GM23248 (cell line): Measurements from ENCODE around the gene CYP2C18. TPM values are rescaled to one million over a fixed set of nuclear protein-coding genes. Genes with fewer than 3 reads are reported as not detected.
"Not testable (repeated sequence)": the region's sequence is repeated elsewhere in the genome, so short reads cannot be mapped to it uniquely, and the experiment has no call there.

Source experiments
- DNase-seq: peaks from one replicate; pipeline ENCODE4 v3.0.0-alpha.2; 2015
- H2AFZ ChIP-seq: fragments of 200-600 bp; sonication (generic); 2 replicates; pipeline ENCODE4 v1.6.1; 2016; ENCODE audit warnings: antibody characterized with exemption
- H3F3A ChIP-seq: fragments of 200-600 bp; sonication (generic); 2 replicates; pipeline ENCODE4 v1.6.1; 2016; ENCODE audit warnings: mild to moderate bottlenecking, antibody characterized with exemption, mixed run types; ENCODE audit not compliant: insufficient read depth
- H3K27ac ChIP-seq: fragments of 200-600 bp; sonication (generic); 2 replicates; pipeline ENCODE4 v1.5.1; 2016; ENCODE audit warnings: mild to moderate bottlenecking
- H3K27me3 ChIP-seq: fragments of 200-600 bp; sonication (generic); replicated peaks from 2 replicates; pipeline ENCODE4 v1.6.1; 2016; ENCODE audit warnings: mild to moderate bottlenecking; ENCODE audit not compliant: insufficient read depth
- H3K36me3 ChIP-seq: fragments of 200-600 bp; sonication (generic); 2 replicates; pipeline ENCODE4 v1.6.1; 2016; ENCODE audit warnings: low read depth, mild to moderate bottlenecking
- H3K4me1 ChIP-seq: fragments of 200-600 bp; sonication (generic); 2 replicates; pipeline ENCODE4 v1.6.1; 2016; ENCODE audit warnings: mild to moderate bottlenecking; ENCODE audit not compliant: insufficient read depth
- H3K4me2 ChIP-seq: fragments of 200-600 bp; sonication (generic); one replicate; pipeline ENCODE4 v1.6.1; 2016; ENCODE audit warnings: mild to moderate bottlenecking; ENCODE audit not compliant: unreplicated experiment
- H3K4me3 ChIP-seq: fragments of 200-600 bp; sonication (generic); 2 replicates; pipeline ENCODE4 v1.5.1; 2016; ENCODE audit warnings: mild to moderate bottlenecking
- H3K79me2 ChIP-seq: fragments of 200-600 bp; sonication (generic); 2 replicates; pipeline ENCODE4 v1.6.1; 2016; ENCODE audit warnings: mild to moderate bottlenecking; ENCODE audit not compliant: insufficient read depth
- H3K9ac ChIP-seq: fragments of 200-600 bp; sonication (generic); 2 replicates; pipeline ENCODE4 v1.6.1; 2016; ENCODE audit warnings: mild to moderate bottlenecking
- H3K9me2 ChIP-seq: fragments of 200-600 bp; sonication (generic); 2 replicates; pipeline ENCODE4 v1.6.1; 2016; ENCODE audit warnings: mixed run types, mild to moderate bottlenecking, moderate library complexity; ENCODE audit not compliant: insufficient read depth
- H3K9me3 ChIP-seq: fragments of 200-600 bp; sonication (generic); one replicate; pipeline ENCODE4 v1.6.1; 2017; ENCODE audit warnings: low read depth
- H4K20me1 ChIP-seq: fragments of 200-600 bp; sonication (generic); 2 replicates; pipeline ENCODE4 v1.6.0; 2016; ENCODE audit not compliant: insufficient read depth
- EZH2 ChIP-seq: fragments of 200-600 bp; sonication (generic); IDR thresholded peaks from 2 replicates; pipeline ENCODE4 v1.6.1; 2018; ENCODE audit warnings: antibody characterized with exemption, mild to moderate bottlenecking; ENCODE audit not compliant: insufficient read depth, poor library complexity, severe bottlenecking
- EZH2phosphoT487 ChIP-seq: fragments of 200-600 bp; sonication (generic); IDR thresholded peaks from 2 replicates; pipeline ENCODE4 v1.6.1; 2018; ENCODE audit warnings: antibody characterized with exemption, moderate library complexity, mild to moderate bottlenecking, low read depth; ENCODE audit not compliant: insufficient read depth
- WGBS, 2 experiments: methylation state at CpG; one replicate each; pipeline ENCODE4 v1.1.6; 2015 to 2017; ENCODE audit warnings: low lambda C conversion rate in 2 of 2, low coverage in 1 of 2; ENCODE audit errors: missing lambda C conversion rate in 2 of 2; 5-methylcytosine and 5-hydroxymethylcytosine counted together
- in situ Hi-C: fragments of 300-500 bp; cut with MboI; formaldehyde crosslinking; loops from 2 replicates; pipeline ENCODE4 v1.15.0; 2020
- polyA plus RNA-seq: library from polyadenylated mRNA; unstranded; fragments of >200 nt; fragmentation: Nextera tagmentation; extraction: Ambion mirVana; gene quantifications from 2 replicates; pipeline ENCODE4 v1.2.1, GENCODE V29; 2016
- total RNA-seq: library from RNA; depleted of rRNA; stranded (reverse); fragments of >200 nt; shearing (Covaris generic); gene quantifications from 2 replicates; pipeline ENCODE4 v1.2.3, GENCODE V29; 2014; rRNA removed

Gene CYP2C18
- total RNA-seq (not detected in 2 replicates), polyA plus RNA-seq (not detected in 2 replicates)

- Histone ChIP-seq H4K20me1 (no peaks in the 10 kb centered on the region), H3K4me3 (no peak within 1 kb of the TSS), H2AFZ (no peak within 1 kb of the TSS), H3K36me3 (no peaks in the 10 kb centered on the region), H3F3A (no peaks in the 10 kb centered on the region), H3K9me2 (no peaks in the 10 kb centered on the region), H3K9ac (no peak within 1 kb of the TSS), H3K27ac (no peak within 1 kb of the TSS), H3K79me2 (no peaks in the 10 kb centered on the region), H3K4me1 (no peaks in the 10 kb centered on the region), H3K9me3 (no peaks in the 10 kb centered on the region), H3K4me2 (no peak within 1 kb of the TSS), H3K27me3 (no peaks in the 10 kb centered on the region)
- no peak for DNase-seq
- TF ChIP-seq EZH2 (no peak), EZH2phosphoT487 (no peak)
- 40 to 45% methylated on average over 10 of the region's 10 CpGs for WGBS, 2 experiments
- in situ Hi-C loops = no loop called here
These were observed at the start of gene CYP2C18 for GRCh38 chr10:94683214-94684054. Gene CYP2C18 (plus strand): TSS chr10:94683729. CDS start chr10:94683820, 91 bp downstream.

DNA sequence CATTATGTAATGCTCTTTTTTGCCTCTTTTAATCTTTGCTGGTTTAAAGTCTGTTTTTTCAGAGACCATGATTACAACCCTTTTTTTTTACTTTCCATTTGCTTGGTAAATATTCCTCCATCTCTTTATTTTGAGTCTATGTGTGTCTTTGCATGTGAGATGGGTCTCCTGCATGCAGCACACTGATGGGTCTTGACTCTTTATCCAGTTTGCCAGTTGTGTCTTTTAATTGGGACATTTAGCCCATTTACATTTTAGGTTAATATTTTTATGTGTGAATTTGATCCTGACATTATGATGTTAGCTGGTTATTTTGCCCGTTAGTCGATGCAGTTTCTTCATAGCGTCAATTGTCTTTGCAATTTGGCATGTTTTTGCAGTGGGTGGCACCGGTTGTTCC, 45.4 kb upstream of the CYP2C18 start:
- H3K27ac ChIP-seq, H3K36me3 ChIP-seq, H3K4me1 ChIP-seq, H3K9ac ChIP-seq, H3K9me3 ChIP-seq, H3K9me2 ChIP-seq, H3F3A ChIP-seq, H3K79me2 ChIP-seq, H2AFZ ChIP-seq, H3K4me2 ChIP-seq, DNase-seq, H4K20me1 ChIP-seq, H3K4me3 ChIP-seq, H3K27me3 ChIP-seq: not testable (repeated sequence)
- in situ Hi-C loops = loop anchor here (25.0 kb wide), 1 partner anchor 974 kb away; no protein-coding TSS in a partner anchor
- 76 to 80% methylated on average over 4 of the region's 4 CpGs for WGBS, 2 experiments

DNA sequence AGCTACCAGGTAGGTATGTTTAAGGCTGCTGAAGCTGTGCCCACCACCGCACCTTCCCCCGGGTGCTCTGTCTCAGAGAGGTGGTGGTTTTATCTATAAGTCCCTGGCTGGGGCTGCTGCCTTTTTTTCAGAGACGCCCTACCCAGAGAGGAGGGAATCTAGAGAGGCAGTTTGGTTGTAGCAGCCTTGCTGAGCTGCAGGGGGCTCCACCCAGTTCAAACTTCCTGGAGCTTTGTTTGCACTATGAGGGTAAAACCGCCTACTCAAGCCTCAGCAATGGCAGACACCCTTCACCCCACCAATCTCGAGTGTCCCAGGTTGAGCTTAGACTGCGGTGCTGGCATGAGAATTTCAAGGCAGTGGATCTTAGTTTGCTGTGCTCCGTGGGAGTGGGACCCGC, 43.6 kb upstream of the CYP2C18 start:
- Histone ChIP-seq H3K27ac (no peak overlapping the region), H3K9ac (no peak overlapping the region), H2AFZ (no peak overlapping the region), H3K9me3 (no peaks in the 10 kb centered on the region), H3K36me3 (no peaks in the 10 kb centered on the region), H3K4me2 (no peak overlapping the region), H3K4me1 (no peaks in the 10 kb centered on the region), H3K27me3 (no peaks in the 10 kb centered on the region), H4K20me1 (no peaks in the 10 kb centered on the region), H3K4me3 (no peak overlapping the region), H3K9me2 (no peaks in the 10 kb centered on the region), H3F3A (no peaks in the 10 kb centered on the region), H3K79me2 (no peaks in the 10 kb centered on the region)
- 63 to 70% methylated on average over 8 of the region's 8 CpGs for WGBS, 2 experiments
- in situ Hi-C loops = loop anchor here (25.0 kb wide), 1 partner anchor 972 kb away; no protein-coding TSS in a partner anchor
- DNase-seq = no peak
- no peak for TF ChIP-seq EZH2phosphoT487
- TF ChIP-seq EZH2 = no peak

DNA sequence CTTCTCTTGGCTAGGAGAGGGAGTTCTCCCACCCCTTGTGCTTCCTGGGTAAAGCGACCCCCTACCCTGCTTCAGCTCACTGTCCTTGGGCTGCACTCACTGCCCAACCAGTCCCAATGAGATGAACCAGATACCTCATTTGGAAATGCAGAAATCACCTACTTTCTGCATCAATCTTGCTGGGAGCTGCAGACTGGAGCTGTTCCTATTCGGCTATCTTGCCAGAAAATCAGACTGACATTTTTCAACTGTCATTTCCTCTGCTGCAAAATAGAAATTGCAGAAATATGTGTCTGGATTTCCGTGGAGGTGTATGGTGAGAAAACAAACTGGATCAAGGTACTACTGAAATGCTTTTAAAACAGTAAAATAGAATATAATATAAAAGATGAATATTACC, 43.0 kb upstream of the CYP2C18 start:
- no peak overlapping the region for H3K4me2 ChIP-seq
- H3K36me3 ChIP-seq = no peaks in the 10 kb centered on the region
- H4K20me1 ChIP-seq = no peaks in the 10 kb centered on the region
- no peak overlapping the region for H3K27ac ChIP-seq
- 30 to 41% methylated on average over 3 of the region's 3 CpGs for WGBS, 2 experiments
- no peaks in the 10 kb centered on the region for H3K4me1 ChIP-seq
- DNase-seq = no peak
- TF ChIP-seq EZH2phosphoT487 (no peak), EZH2 (no peak)
- no peaks in the 10 kb centered on the region for H3K27me3 ChIP-seq
- in situ Hi-C loops = loop anchor here (25.0 kb wide), 1 partner anchor 972 kb away; no protein-coding TSS in a partner anchor
- no peaks in the 10 kb centered on the region for H3K9me2 ChIP-seq
- no peaks in the 10 kb centered on the region for H3F3A ChIP-seq
- no peak overlapping the region for H3K4me3 ChIP-seq
- no peaks in the 10 kb centered on the region for H3K9me3 ChIP-seq
- no peak overlapping the region for H2AFZ ChIP-seq
- no peak overlapping the region for H3K9ac ChIP-seq
- no peaks in the 10 kb centered on the region for H3K79me2 ChIP-seq
